PFSK-1 (cell line): ENCODE measurements around the gene KLF6.

Source experiments
- FOXP2 ChIP-seq: optimal IDR thresholded peaks from 2 replicates; pipeline ENCODE3; 2011; ENCODE audit warnings: borderline replicate concordance, control low read depth, inconsistent platforms; ENCODE audit not compliant: insufficient read depth; ENCODE audit errors: extremely low read length, extremely low read depth
- POLR2AphosphoS5 ChIP-seq: IDR thresholded peaks from 2 replicates; pipeline ENCODE4 v1.6.1; 2012; ENCODE audit warnings: low read depth, mild to moderate bottlenecking, control low read depth, low read length, moderate library complexity
- REST ChIP-seq, 2 experiments: IDR thresholded peaks; 2 replicates each; pipeline versions ENCODE4 v1.6.1 to v1.8.0; 2011 to 2012; ENCODE audit warnings: low read depth in 2 of 2, low read length in 2 of 2, control low read depth in 1 of 2, inconsistent platforms in 1 of 2, mild to moderate bottlenecking in 1 of 2, moderate library complexity in 1 of 2; ENCODE audit not compliant: insufficient read depth in 1 of 2
- SIN3A ChIP-seq: IDR thresholded peaks from 2 replicates; pipeline ENCODE4 v1.6.1; 2012; ENCODE audit warnings: mild to moderate bottlenecking, low read length, moderate library complexity, borderline replicate concordance; ENCODE audit not compliant: insufficient read depth
- TAF1 ChIP-seq: IDR thresholded peaks from 2 replicates; pipeline ENCODE4 v1.6.1; 2012; ENCODE audit warnings: low read length, control low read depth, borderline replicate concordance; ENCODE audit not compliant: insufficient read depth

- TF ChIP-seq TAF1 (no peak), POLR2AphosphoS5 (no peak), REST (IDR thresholded peaks at IDR 0.05; ENCODE audit: insufficient read depth in 1 of 2, low read depth in 2 of 2, low read length in 2 of 2) (no peak), SIN3A (no peak), FOXP2 (no peak)
Observed at GRCh38 chr10:3756360-3756740, 28.7 kb downstream of the KLF6 start.
